NB4 (cell line): ENCODE measurements around the gene TC2N.

Experiments
- MYC ChIP-seq: IDR thresholded peaks from 2 replicates; pipeline ENCODE4 v1.6.1; 2011; ENCODE audit warnings: low read depth, low read length
- POLR2A ChIP-seq: IDR thresholded peaks from 2 replicates; pipeline ENCODE4 v1.6.1; 2011; ENCODE audit warnings: mild to moderate bottlenecking; ENCODE audit not compliant: insufficient read length; ENCODE audit errors: extremely low read depth
- TF ChIP-seq, protein P1 (sequence below): IDR thresholded peaks from one replicate; pipeline ENCODE4 v1.5.1; 2012; ENCODE audit warnings: low read depth, low read length

DNA sequence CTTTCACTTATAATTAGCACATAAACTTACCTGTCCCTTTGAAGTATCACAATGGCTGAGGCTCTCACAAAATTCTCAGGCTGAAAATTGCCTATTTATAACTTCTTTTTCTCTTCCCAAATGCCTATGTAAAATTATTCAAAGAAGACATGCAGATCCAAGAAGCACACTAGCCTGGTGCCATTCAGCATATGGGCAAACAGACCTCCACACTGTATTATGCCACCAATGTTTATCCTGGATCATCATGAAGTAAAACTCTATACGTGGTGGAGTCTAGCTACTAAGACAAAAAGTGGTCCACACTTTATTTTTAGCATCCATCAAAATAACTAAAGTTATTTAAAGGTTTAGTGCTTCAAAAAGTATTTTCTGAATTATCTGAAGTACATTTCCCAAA is 15.8 kb downstream of the TC2N start:
- TF ChIP-seq, protein P1, sequence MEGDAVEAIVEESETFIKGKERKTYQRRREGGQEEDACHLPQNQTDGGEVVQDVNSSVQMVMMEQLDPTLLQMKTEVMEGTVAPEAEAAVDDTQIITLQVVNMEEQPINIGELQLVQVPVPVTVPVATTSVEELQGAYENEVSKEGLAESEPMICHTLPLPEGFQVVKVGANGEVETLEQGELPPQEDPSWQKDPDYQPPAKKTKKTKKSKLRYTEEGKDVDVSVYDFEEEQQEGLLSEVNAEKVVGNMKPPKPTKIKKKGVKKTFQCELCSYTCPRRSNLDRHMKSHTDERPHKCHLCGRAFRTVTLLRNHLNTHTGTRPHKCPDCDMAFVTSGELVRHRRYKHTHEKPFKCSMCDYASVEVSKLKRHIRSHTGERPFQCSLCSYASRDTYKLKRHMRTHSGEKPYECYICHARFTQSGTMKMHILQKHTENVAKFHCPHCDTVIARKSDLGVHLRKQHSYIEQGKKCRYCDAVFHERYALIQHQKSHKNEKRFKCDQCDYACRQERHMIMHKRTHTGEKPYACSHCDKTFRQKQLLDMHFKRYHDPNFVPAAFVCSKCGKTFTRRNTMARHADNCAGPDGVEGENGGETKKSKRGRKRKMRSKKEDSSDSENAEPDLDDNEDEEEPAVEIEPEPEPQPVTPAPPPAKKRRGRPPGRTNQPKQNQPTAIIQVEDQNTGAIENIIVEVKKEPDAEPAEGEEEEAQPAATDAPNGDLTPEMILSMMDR = no peak
- TF ChIP-seq POLR2A (no peak), MYC (no peak)
